ENCODE results near the gene EFCAB12.

The EFCAB12 gene

GRCh38 chr3:129352650-129353588 lies 75.5 kb downstream of the EFCAB12 start:
- Mint-ChIP-seq H3K27me3 (peaks cover 20% of the 10 kb centered on the region), H3K36me3 (no peaks in the 10 kb centered on the region), H3K4me1 (no peaks in the 10 kb centered on the region), H3K27ac (no peak overlapping the region), H3K9me3 (no peaks in the 10 kb centered on the region), H3K4me3 (no peak overlapping the region)
- CTCF ChIA-PET, result no interaction called here
- DNase-seq, result no peak

- Mint-ChIP-seq H3K27me3 (peaks cover 27% of the 10 kb centered on the region), H3K4me1 (peaks cover 2% of the 10 kb centered on the region), H3K4me3 (no peak overlapping the region), H3K9me3 (no peaks in the 10 kb centered on the region), H3K36me3 (no peaks in the 10 kb centered on the region), H3K27ac (no peak overlapping the region)
- CTCF ChIA-PET, result no interaction called here
- no peak for DNase-seq
Measured at GRCh38 chr3:129352045-129352444, 76.4 kb downstream of the EFCAB12 start.

Measured in activated naive CD4-positive, alpha-beta T cell treated with anti-CD3 and anti-CD28 coated beads, Interleukin-2, amount 10 ng/mL, durations not matched to agents 7 days and 5 days (primary cell).